GM12878 (cell line): Measurements from ENCODE around the gene SHOC1. TPM values are rescaled to one million over a fixed set of nuclear protein-coding genes. Genes with fewer than 3 reads are reported as not detected.

ENCODE experiments used
- ATAC-seq: fragments of 200-7000 bp; cut with Tn5 transposase; 3 replicates; pipeline ENCODE4 v1.9.1; 2020; ENCODE audit warnings: mild to moderate bottlenecking, moderate library complexity
- BruUV-seq: library from RNA; stranded (reverse); fragments of 400-500 nt; replicated peaks from 2 replicates; lab custom pipeline; 2021; lab: Mats Ljungman, UMichigan
- CTCF ChIA-PET: fragments of 300-600 bp; sonication (Branson Sonifier 250); formaldehyde crosslinking; extraction: SDS; loops from one replicate; lab custom pipeline; 2021; ENCODE audit warnings: inconsistent platforms; lab: Yijun Ruan, JAX
- POLR2A ChIA-PET: fragments of 350-600 bp; formaldehyde crosslinking; extraction: SDS; loops from one replicate; lab custom pipeline; 2021; ENCODE audit warnings: inconsistent platforms; lab: Charles Lee
- RAD21 ChIA-PET: fragments of 300-600 bp; sonication (Branson Sonifier 250); formaldehyde crosslinking; loops from one replicate; lab custom pipeline; 2023; ENCODE audit warnings: antibody characterized with exemption; ENCODE audit not compliant: unreplicated experiment; lab: Charles Lee
- SMC1A ChIA-PET: fragments of 300-600 bp; sonication (Branson Sonifier 250); formaldehyde crosslinking; loops from one replicate; lab custom pipeline; 2023; ENCODE audit not compliant: unreplicated experiment, uncharacterized antibody; lab: Charles Lee
- DNase-seq: peaks from one replicate; pipeline ENCODE4 v3.0.0-alpha.2; 2011; ENCODE audit warnings: low read depth, low spot score
- FAIRE-seq: peaks from 3 replicates; lab custom pipeline; 2011; peaks lifted over from hg19 to GRCh38; lab: Jason Lieb, UNC
- H2AFZ ChIP-seq: 2 replicates; pipeline ENCODE4 v1.6.0; 2011; ENCODE audit warnings: low read depth, low read length, control low read depth; ENCODE audit not compliant: control insufficient read depth
- H3K27ac ChIP-seq: 2 replicates; pipeline ENCODE4 v1.5.1; 2011; ENCODE audit warnings: control low read depth; ENCODE audit not compliant: control insufficient read depth, insufficient read depth
- H3K27me3 ChIP-seq, 2 experiments: replicated peaks in 1 of 2; 2 replicates each; pipeline versions ENCODE4 v1.6.0 to v1.6.1; 2011; ENCODE audit warnings: low read length in 1 of 2; ENCODE audit not compliant: control insufficient read depth in 2 of 2, insufficient read depth in 2 of 2
- H3K36me3 ChIP-seq, 2 experiments: 2 replicates each; pipeline ENCODE4 v1.5.1; 2011; ENCODE audit warnings: low read length in 1 of 2; ENCODE audit not compliant: control insufficient read depth in 2 of 2, insufficient read depth in 2 of 2
- H3K4me1 ChIP-seq: 2 replicates; pipeline ENCODE4 v1.6.1; 2011; ENCODE audit warnings: mild to moderate bottlenecking, low read length, moderate library complexity, mixed read lengths; ENCODE audit not compliant: control insufficient read depth, insufficient read depth
- H3K4me2 ChIP-seq: 2 replicates; pipeline ENCODE4 v1.6.0; 2011; ENCODE audit warnings: control low read depth; ENCODE audit not compliant: control insufficient read depth, insufficient read depth
- H3K4me3 ChIP-seq: fragments of 200-600 bp; sonication (generic); 2 replicates; pipeline ENCODE4 v1.5.1; 2016
- H3K79me2 ChIP-seq: 2 replicates; pipeline ENCODE4 v1.6.0; 2011; ENCODE audit warnings: low read length; ENCODE audit not compliant: control insufficient read depth, insufficient read depth
- H3K9ac ChIP-seq: 2 replicates; pipeline ENCODE4 v1.8.0; 2011; ENCODE audit warnings: low read length, control low read depth, mixed read lengths; ENCODE audit not compliant: control insufficient read depth, insufficient read depth
- H3K9me3 ChIP-seq: replicated peaks from 3 replicates; pipeline ENCODE4 v1.5.1; 2011; ENCODE audit warnings: mild to moderate bottlenecking, low read length; ENCODE audit not compliant: control insufficient read depth, insufficient read depth
- H4K20me1 ChIP-seq: 2 replicates; pipeline ENCODE4 v1.6.0; 2011; ENCODE audit not compliant: control insufficient read depth, insufficient read depth
- BACH1 ChIP-seq: fragments of 450-650 bp; IDR thresholded peaks from 2 replicates; pipeline ENCODE4 v1.6.1; 2017; ENCODE audit warnings: mild to moderate bottlenecking, borderline replicate concordance
- CBX5 ChIP-seq: sonication (generic); IDR thresholded peaks from 2 replicates; pipeline ENCODE4 v1.6.1; 2016; ENCODE audit warnings: low read depth, moderate library complexity, mild to moderate bottlenecking, inconsistent platforms
- CHD2 ChIP-seq: IDR thresholded peaks from 2 replicates; pipeline ENCODE4 v1.6.1; 2011; ENCODE audit warnings: low read depth, low read length, improper control_type of control experiment, borderline replicate concordance
- CTCF ChIP-seq, 3 experiments: IDR thresholded peaks in 2 of 3; conservative IDR thresholded peaks in 1 of 3; 2 replicates each; pipeline ENCODE4 v1.5.1; 2011; ENCODE audit warnings: low read depth in 3 of 3, low read length in 3 of 3, mild to moderate bottlenecking in 3 of 3, control low read depth in 2 of 3, moderate library complexity in 2 of 3, inconsistent platforms in 1 of 3, mixed read lengths in 1 of 3; ENCODE audit not compliant: control insufficient read depth in 2 of 3, insufficient read depth in 1 of 3; ENCODE audit errors: extremely low read depth in 1 of 3
- DPF2 ChIP-seq: fragments of 450-650 bp; IDR thresholded peaks from 2 replicates; pipeline ENCODE4 v1.6.1; 2017; ENCODE audit warnings: mild to moderate bottlenecking
- EP300 ChIP-seq, 2 experiments: fragments of 150-350 bp in 1 of 2; IDR thresholded peaks; 2 replicates each; pipeline ENCODE4 v1.6.1; 2011 to 2012; ENCODE audit warnings: low read depth in 2 of 2, low read length in 2 of 2, borderline replicate concordance in 1 of 2, improper control_type of control experiment in 1 of 2, inconsistent platforms in 1 of 2; ENCODE audit not compliant: control insufficient read depth in 1 of 2
- HDGF ChIP-seq: fragments of 450-650 bp; IDR thresholded peaks from 2 replicates; pipeline ENCODE4 v1.6.1; 2016; ENCODE audit warnings: antibody characterized with exemption
- IKZF2 ChIP-seq, 2 experiments: fragments of 450-650 bp; IDR thresholded peaks; 2 replicates each; pipeline ENCODE4 v1.6.1; 2017; ENCODE audit warnings: mild to moderate bottlenecking in 2 of 2, moderate library complexity in 2 of 2
- JUNB ChIP-seq: IDR thresholded peaks from 2 replicates; pipeline ENCODE4 v1.6.1; 2016; ENCODE audit warnings: antibody characterized with exemption, mild to moderate bottlenecking
- LARP7 ChIP-seq: fragments of 450-650 bp; IDR thresholded peaks from 2 replicates; pipeline ENCODE4 v1.6.1; 2017; ENCODE audit warnings: mild to moderate bottlenecking
- MEF2B ChIP-seq: fragments of 450-650 bp; IDR thresholded peaks from 2 replicates; pipeline ENCODE4 v1.6.1; 2018; ENCODE audit warnings: mild to moderate bottlenecking, moderate library complexity; ENCODE audit not compliant: partially characterized antibody, poor library complexity, severe bottlenecking
- MYB ChIP-seq: fragments of 150-350 bp; IDR thresholded peaks from 2 replicates; pipeline ENCODE4 v1.6.1; 2014; ENCODE audit warnings: mild to moderate bottlenecking, low read depth, low read length, borderline replicate concordance
- RUNX3 ChIP-seq: IDR thresholded peaks from 2 replicates; pipeline ENCODE4 v1.6.1; 2012; ENCODE audit warnings: low read length, inconsistent platforms
- SUPT20H ChIP-seq: IDR thresholded peaks from 2 replicates; pipeline ENCODE4 v1.6.1; 2011; ENCODE audit warnings: low read depth, mild to moderate bottlenecking, low read length, moderate library complexity, borderline replicate concordance; ENCODE audit not compliant: control insufficient read depth
- TCF12 ChIP-seq: IDR thresholded peaks from 2 replicates; pipeline ENCODE4 v1.6.1; 2011; ENCODE audit warnings: low read depth, mild to moderate bottlenecking, low read length
- ZSCAN29 ChIP-seq: fragments of 450-650 bp; IDR thresholded peaks from 2 replicates; pipeline ENCODE4 v1.6.1; 2017; ENCODE audit warnings: mild to moderate bottlenecking, moderate library complexity
- WGBS: methylation state at CpG from one replicate; pipeline ENCODE4 v1.1.6; 2016; ENCODE audit warnings: low lambda C conversion rate; ENCODE audit not compliant: insufficient replicate concordance, insufficient coverage; ENCODE audit errors: missing lambda C conversion rate; 5-methylcytosine and 5-hydroxymethylcytosine counted together
- in situ Hi-C: fragments of 300-500 bp; cut with MboI; formaldehyde crosslinking; loops from 9 replicates; pipeline ENCODE4 v1.14.3; 2018; ENCODE audit warnings: mixed read lengths
- intact Hi-C: fragments of 100-400 bp; cut with micrococcal nuclease; formaldehyde crosslinking; loops from one replicate; pipeline ENCODE4 v1.14.2; 2022; ENCODE audit not compliant: unreplicated experiment
- polyA plus RNA-seq, 11 experiments: library from polyadenylated mRNA; depleted of rRNA in 4 of 11; unstranded in 6 of 11; stranded (reverse) in 5 of 11; fragments of >200 nt; fragmentation: Nextera tagmentation in 4 of 11; fragmentation: Illumina TruSeq in 1 of 11; extraction: Ambion mirVana in 4 of 11; extraction: Trizol in 1 of 11; gene quantifications; 1 replicate in 1 of 11; 2 replicates in 10 of 11; pipeline versions ENCODE4 v1.2.1 to v1.2.3, GENCODE V29; 2011 to 2016; ENCODE audit warnings: inconsistent platforms in 2 of 11, missing spikeins in 2 of 11, low read depth in 1 of 11
- total RNA-seq, 4 experiments: library from RNA; depleted of rRNA in 3 of 4; stranded (reverse); fragments of >200 nt in 3 of 4; fragmentation: Illumina TruSeq in 1 of 4; extraction: Trizol in 1 of 4; gene quantifications; 2 replicates each; pipeline versions ENCODE4 v1.2.1 to v1.2.3, GENCODE V29; 2013 to 2021
- TF ChIP-seq, protein P1 (sequence below): fragments of 450-650 bp; IDR thresholded peaks from 2 replicates; pipeline ENCODE4 v1.6.1; 2018; ENCODE audit warnings: borderline replicate concordance, mild to moderate bottlenecking; ENCODE audit not compliant: partially characterized antibody
- TF ChIP-seq, protein P2 (sequence below): fragments of 450-650 bp; IDR thresholded peaks from 2 replicates; pipeline ENCODE4 v1.6.1; 2017; ENCODE audit warnings: antibody characterized with exemption, mild to moderate bottlenecking, moderate library complexity

Gene SHOC1
- total and polyA plus RNA-seq, 10 of the 15 experiments (the other 5 are each of a cell fraction or from before 2014, with no cell fraction given) = under 0.01 to 0.11 (median 0.04) TPM; not detected in 3

- H4K20me1 ChIP-seq = no peaks in the 10 kb centered on the region
- in situ Hi-C loops (no loop called here), intact Hi-C loops (no loop called here)
- ChIA-PET SMC1A (no interaction called here), RAD21 (interaction anchor here (0.7 kb wide), 1 partner anchor 236 kb away, joined by 3 read pairs; no protein-coding TSS in a partner anchor), CTCF (interaction anchor here (0.7 kb wide), 1 partner anchor 232 kb away, joined by 3 read pairs; no protein-coding TSS in a partner anchor), POLR2A (interaction anchor here (0.6 kb wide), 1 partner anchor 55 kb away, joined by 3 read pairs; no protein-coding TSS in a partner anchor)
- no peaks in the 10 kb centered on the region; a peak in 1 of 4 replicates for H3K27me3 ChIP-seq
- peak; percentile 78 for ATAC-seq
- H3K79me2 ChIP-seq = no peaks in the 10 kb centered on the region
- H3K4me1 ChIP-seq = 0 out of 2 replicates have a peak, but pooled peaks cover 4% of the 10 kb centered on the region
- 87% methylated on average over 1 of the region's 1 CpG for WGBS
- H3K4me3 ChIP-seq = no peak overlapping the region
- H3K36me3 ChIP-seq = no peaks in the 10 kb centered on the region
- BruUV-seq = no TSS peak
- no peak for DNase-seq
- H3K9ac ChIP-seq = no peak overlapping the region
- no peak overlapping the region for H3K27ac ChIP-seq
- no peak overlapping the region for H3K4me2 ChIP-seq
- H3K9me3 ChIP-seq = no peaks in the 10 kb centered on the region
- no peak for FAIRE-seq
- no peak overlapping the region for H2AFZ ChIP-seq
- TF ChIP-seq CBX5 (no peak), SUPT20H (no peak), RUNX3 (0 out of 2 replicates have a peak, but pooled peaks have one; percentile 12), HDGF (no peak), DPF2 (no peak), ZSCAN29 (no peak), JUNB (no peak), LARP7 (no peak), EP300 (IDR thresholded peaks at IDR 0.05; ENCODE audit: borderline replicate concordance in 1 of 2, control insufficient read depth in 1 of 2, low read depth in 2 of 2, low read length in 2 of 2) (no peak), BACH1 (no peak), CHD2 (no peak), IKZF2 (IDR thresholded peaks at IDR 0.05) (0 out of 4 replicates have a peak, but pooled peaks of 1 of the 2 experiments have one; percentile 15), TCF12 (no peak), MYB (no peak), CTCF (IDR thresholded peaks at IDR 0.05 in 2 of 3, conservative IDR thresholded peaks at IDR 0.05 in 1 of 3; ENCODE audit: control insufficient read depth in 2 of 3, extremely low read depth in 1 of 3, insufficient read depth in 1 of 3, low read depth in 3 of 3, low read length in 3 of 3) (no peak), MEF2B (peak; percentile 73)
- TF ChIP-seq, protein P1, sequence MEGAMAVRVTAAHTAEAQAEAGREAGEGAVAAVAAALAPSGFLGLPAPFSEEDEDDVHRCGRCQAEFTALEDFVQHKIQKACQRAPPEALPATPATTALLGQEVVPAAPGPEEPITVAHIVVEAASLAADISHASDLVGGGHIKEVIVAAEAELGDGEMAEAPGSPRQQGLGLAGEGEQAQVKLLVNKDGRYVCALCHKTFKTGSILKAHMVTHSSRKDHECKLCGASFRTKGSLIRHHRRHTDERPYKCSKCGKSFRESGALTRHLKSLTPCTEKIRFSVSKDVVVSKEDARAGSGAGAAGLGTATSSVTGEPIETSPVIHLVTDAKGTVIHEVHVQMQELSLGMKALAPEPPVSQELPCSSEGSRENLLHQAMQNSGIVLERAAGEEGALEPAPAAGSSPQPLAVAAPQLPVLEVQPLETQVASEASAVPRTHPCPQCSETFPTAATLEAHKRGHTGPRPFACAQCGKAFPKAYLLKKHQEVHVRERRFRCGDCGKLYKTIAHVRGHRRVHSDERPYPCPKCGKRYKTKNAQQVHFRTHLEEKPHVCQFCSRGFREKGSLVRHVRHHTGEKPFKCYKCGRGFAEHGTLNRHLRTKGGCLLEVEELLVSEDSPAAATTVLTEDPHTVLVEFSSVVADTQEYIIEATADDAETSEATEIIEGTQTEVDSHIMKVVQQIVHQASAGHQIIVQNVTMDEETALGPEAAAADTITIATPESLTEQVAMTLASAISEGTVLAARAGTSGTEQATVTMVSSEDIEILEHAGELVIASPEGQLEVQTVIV = no peak
- TF ChIP-seq, protein P2, sequence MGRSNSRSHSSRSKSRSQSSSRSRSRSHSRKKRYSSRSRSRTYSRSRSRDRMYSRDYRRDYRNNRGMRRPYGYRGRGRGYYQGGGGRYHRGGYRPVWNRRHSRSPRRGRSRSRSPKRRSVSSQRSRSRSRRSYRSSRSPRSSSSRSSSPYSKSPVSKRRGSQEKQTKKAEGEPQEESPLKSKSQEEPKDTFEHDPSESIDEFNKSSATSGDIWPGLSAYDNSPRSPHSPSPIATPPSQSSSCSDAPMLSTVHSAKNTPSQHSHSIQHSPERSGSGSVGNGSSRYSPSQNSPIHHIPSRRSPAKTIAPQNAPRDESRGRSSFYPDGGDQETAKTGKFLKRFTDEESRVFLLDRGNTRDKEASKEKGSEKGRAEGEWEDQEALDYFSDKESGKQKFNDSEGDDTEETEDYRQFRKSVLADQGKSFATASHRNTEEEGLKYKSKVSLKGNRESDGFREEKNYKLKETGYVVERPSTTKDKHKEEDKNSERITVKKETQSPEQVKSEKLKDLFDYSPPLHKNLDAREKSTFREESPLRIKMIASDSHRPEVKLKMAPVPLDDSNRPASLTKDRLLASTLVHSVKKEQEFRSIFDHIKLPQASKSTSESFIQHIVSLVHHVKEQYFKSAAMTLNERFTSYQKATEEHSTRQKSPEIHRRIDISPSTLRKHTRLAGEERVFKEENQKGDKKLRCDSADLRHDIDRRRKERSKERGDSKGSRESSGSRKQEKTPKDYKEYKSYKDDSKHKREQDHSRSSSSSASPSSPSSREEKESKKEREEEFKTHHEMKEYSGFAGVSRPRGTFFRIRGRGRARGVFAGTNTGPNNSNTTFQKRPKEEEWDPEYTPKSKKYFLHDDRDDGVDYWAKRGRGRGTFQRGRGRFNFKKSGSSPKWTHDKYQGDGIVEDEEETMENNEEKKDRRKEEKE = no peak
Measured at GRCh38 chr9:111842313-111842712, 47.6 kb upstream of the SHOC1 start.
